GM19438 (cell line): Measurements from ENCODE around the gene SNPH.

Experiments
- ATAC-seq: cut with Tn5 transposase; IDR thresholded peaks from one replicate; pipeline ENCODE4 v1.9.1; 2021; ENCODE audit warnings: low read depth; ENCODE audit not compliant: unreplicated experiment

The SNPH gene

GRCh38 chr20:1264727-1265126 lies 1.4 kb upstream of the SNPH start:
- ATAC-seq: no peak

- no peak for ATAC-seq
These were observed 723 bp upstream of the SNPH start for GRCh38 chr20:1265226-1265915.

GRCh38 chr20:1265916-1266166 lies 253 bp upstream of the SNPH start:
- no peak for ATAC-seq

GRCh38 chr20:1267161-1267560 lies 1.1 kb downstream of the SNPH start:
- ATAC-seq: no peak

GRCh38 chr20:1267809-1268374 lies 1.8 kb downstream of the SNPH start:
- ATAC-seq: no peak

GRCh38 chr20:1269235-1269634 lies 3.1 kb downstream of the SNPH start:
- ATAC-seq: no peak

GRCh38 chr20:1269850-1270249 lies 3.8 kb downstream of the SNPH start:
- no peak for ATAC-seq

GRCh38 chr20:1272368-1273100 lies 6.4 kb downstream of the SNPH start:
- ATAC-seq: no peak

- ATAC-seq: no peak
These were observed 7.3 kb downstream of the SNPH start for GRCh38 chr20:1273366-1273765.

GRCh38 chr20:1274485-1275311 lies 8.6 kb downstream of the SNPH start:
- ATAC-seq: no peak

GRCh38 chr20:1275919-1276318 lies 9.8 kb downstream of the SNPH start:
- no peak for ATAC-seq

- no peak for ATAC-seq
These were observed 11.6 kb downstream of the SNPH start for GRCh38 chr20:1277529-1278322.

GRCh38 chr20:1278993-1279392 lies 12.9 kb downstream of the SNPH start:
- ATAC-seq: no peak

- no peak for ATAC-seq
These were observed 14.4 kb downstream of the SNPH start for GRCh38 chr20:1280195-1281102.

- ATAC-seq: no peak
These were observed 15.4 kb downstream of the SNPH start for GRCh38 chr20:1281279-1282057.

- ATAC-seq: no peak
These were observed 16.9 kb downstream of the SNPH start for GRCh38 chr20:1282966-1283365.

- ATAC-seq: no peak
These were observed 17.7 kb downstream of the SNPH start for GRCh38 chr20:1283522-1284510.
